Gastroesophageal sphincter (tissue), 3 donors: ENCODE measurements around the gene STARD8.
"Not testable (repeated sequence)": the region's sequence is repeated elsewhere in the genome, so short reads cannot be mapped to it uniquely, and the experiment has no call there.

ENCODE experiments used
- EP300 ChIP-seq: sonication (generic); formaldehyde crosslinking; IDR thresholded peaks from one replicate; pipeline ENCODE4 v1.6.1; 2017; ENCODE audit warnings: antibody characterized with exemption, mild to moderate bottlenecking
- POLR2A ChIP-seq, 2 donors: fragments of 450-650 bp; IDR thresholded peaks; one replicate each; pipeline ENCODE4 v1.6.1; 2017; ENCODE audit warnings: antibody characterized with exemption in 2 of 2, mild to moderate bottlenecking in 2 of 2, moderate library complexity in 1 of 2
- POLR2AphosphoS5 ChIP-seq: sonication (generic); formaldehyde crosslinking; IDR thresholded peaks from one replicate; pipeline ENCODE4 v1.6.1; 2017; ENCODE audit warnings: antibody characterized with exemption
- TF ChIP-seq, protein P1 (sequence below), 4 experiments: fragments of 200-600 bp in 2 of 4; fragments of 450-650 bp in 2 of 4; sonication (generic) in 1 of 4; IDR thresholded peaks; one replicate each; pipeline ENCODE4 v1.5.1; 2017 to 2019; ENCODE audit warnings: antibody characterized with exemption in 4 of 4, mild to moderate bottlenecking in 2 of 4, moderate library complexity in 2 of 4

DNA sequence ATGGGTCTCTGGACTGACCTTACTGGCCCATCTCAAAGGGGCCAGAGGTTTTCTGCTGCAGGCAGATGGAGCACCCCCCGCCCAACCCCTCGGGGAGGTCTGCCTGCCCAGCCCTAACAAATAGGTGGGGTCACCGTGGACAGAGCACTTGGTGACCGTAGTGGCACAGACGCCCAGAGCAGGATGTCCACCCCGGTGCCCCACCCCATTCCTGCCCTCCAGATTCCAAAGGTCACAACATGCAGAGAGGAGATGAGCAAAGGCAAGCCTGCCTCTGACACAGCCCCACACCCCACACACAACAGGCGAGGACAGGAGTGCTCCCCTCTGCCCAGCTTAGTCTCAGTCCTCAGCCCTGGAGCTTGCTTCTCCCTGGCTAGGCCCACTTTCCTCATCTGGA is 17.5 kb upstream of the STARD8 start:
- TF ChIP-seq, protein P1, sequence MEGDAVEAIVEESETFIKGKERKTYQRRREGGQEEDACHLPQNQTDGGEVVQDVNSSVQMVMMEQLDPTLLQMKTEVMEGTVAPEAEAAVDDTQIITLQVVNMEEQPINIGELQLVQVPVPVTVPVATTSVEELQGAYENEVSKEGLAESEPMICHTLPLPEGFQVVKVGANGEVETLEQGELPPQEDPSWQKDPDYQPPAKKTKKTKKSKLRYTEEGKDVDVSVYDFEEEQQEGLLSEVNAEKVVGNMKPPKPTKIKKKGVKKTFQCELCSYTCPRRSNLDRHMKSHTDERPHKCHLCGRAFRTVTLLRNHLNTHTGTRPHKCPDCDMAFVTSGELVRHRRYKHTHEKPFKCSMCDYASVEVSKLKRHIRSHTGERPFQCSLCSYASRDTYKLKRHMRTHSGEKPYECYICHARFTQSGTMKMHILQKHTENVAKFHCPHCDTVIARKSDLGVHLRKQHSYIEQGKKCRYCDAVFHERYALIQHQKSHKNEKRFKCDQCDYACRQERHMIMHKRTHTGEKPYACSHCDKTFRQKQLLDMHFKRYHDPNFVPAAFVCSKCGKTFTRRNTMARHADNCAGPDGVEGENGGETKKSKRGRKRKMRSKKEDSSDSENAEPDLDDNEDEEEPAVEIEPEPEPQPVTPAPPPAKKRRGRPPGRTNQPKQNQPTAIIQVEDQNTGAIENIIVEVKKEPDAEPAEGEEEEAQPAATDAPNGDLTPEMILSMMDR (IDR thresholded peaks at IDR 0.05), result not testable (repeated sequence)
- TF ChIP-seq POLR2A (IDR thresholded peaks at IDR 0.05); EP300; POLR2AphosphoS5: not testable (repeated sequence)
